HepG2 (cell line): Measurements from ENCODE around the gene DNAH8.

Experiments
- ARNT ChIP-seq: fragments of 450-650 bp; IDR thresholded peaks from 2 replicates; pipeline ENCODE4 v1.6.1; 2017
- ESRRA ChIP-seq: sonication (generic); formaldehyde crosslinking; IDR thresholded peaks from 2 replicates; pipeline ENCODE4 v1.5.1; 2020; ENCODE audit warnings: mild to moderate bottlenecking, low read depth, missing genetic modification reagents
- PHF8 ChIP-seq: sonication (generic); formaldehyde crosslinking; IDR thresholded peaks from 2 replicates; pipeline ENCODE4 v1.5.0; 2020; ENCODE audit warnings: missing genetic modification reagents
- SMAD1 ChIP-seq: sonication (generic); formaldehyde crosslinking; IDR thresholded peaks from 2 replicates; pipeline ENCODE4 v1.4.0; 2020; ENCODE audit warnings: missing genetic modification reagents, low read depth, mild to moderate bottlenecking, borderline replicate concordance
- TBL1XR1 ChIP-seq: fragments of 150-350 bp; IDR thresholded peaks from 2 replicates; pipeline ENCODE4 v1.6.1; 2014; ENCODE audit warnings: borderline replicate concordance, low read length; ENCODE audit not compliant: partially characterized antibody
- ZNF446 ChIP-seq: sonication (generic); formaldehyde crosslinking; IDR thresholded peaks from 2 replicates; pipeline ENCODE4 v1.5.0; 2020; ENCODE audit warnings: mild to moderate bottlenecking, missing genetic modification reagents
- ZNF629 ChIP-seq: sonication (generic); formaldehyde crosslinking; conservative IDR thresholded peaks from 2 replicates; pipeline ENCODE4 v1.5.0; 2020; ENCODE audit warnings: missing genetic modification reagents

DNA sequence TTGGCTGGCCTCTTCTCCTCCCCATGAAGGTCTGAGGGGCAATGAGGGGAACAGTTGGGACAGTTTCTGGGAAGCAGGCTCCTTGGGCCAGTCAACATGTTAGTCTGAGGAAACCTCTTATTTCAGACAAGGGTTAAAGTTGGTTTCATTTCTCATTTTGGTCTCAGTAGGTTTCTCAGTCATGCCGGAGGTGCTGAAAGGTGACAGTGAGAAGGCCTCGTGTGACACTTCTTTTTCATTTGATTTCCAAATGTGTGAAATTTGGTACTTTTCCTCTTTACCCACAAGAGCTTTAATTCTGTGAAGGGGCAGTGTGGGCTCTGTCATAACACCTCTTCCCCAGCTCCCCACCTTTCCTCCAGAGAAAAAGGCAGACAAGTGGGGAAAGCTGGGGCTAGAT, 326.0 kb downstream of the DNAH8 start:
- TF ChIP-seq SMAD1 (CRISPR knock-in tag) (no peak), ESRRA (no peak), ZNF629 (no peak), ZNF446 (CRISPR knock-in tag) (no peak), PHF8 (CRISPR knock-in tag) (no peak), TBL1XR1 (no peak), ARNT (no peak)
